DMS 273 (cell line): ENCODE measurements around the gene TRIM17.

Source experiments
- DNase-seq: peaks from one replicate; lab custom pipeline; 2025; ENCODE audit not compliant: unreplicated experiment; lab: John Stamatoyannopoulos, UW

TRIM17 gene

DNA sequence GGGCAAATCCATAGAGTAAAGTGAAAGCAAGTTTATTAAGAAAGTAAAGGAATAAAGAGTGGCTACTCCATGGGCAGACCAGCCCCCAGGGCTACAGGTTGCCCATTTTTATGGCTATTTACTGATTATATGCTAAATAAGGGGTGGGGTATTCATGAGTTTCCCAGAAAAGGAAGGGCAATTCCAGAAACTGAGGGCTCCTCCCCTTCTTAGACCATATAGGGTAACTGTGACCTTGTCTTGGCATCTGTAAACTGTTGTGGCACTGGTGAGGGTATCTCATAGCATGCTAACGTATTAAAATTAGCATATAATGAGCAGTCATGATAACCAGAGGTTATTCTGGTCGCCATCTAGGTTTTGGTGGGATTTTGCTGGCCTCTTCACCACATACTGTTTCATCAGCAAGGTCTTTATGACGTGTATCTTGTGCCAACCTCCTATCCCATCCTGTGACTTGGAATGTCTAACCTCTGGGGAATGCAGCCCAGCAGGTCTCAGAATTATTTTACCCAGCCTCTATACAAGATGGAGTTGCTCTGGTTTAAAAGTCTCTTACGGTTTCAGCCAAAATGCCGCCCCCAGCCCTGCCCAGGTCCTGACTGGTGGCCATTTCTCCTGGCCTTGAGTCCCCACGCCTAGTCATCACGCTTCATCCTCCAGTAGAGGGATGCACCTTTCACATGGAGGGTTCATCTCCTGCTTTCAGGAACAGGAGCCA lies 982 bp upstream of the TRIM17 start:
- no peak for DNase-seq

DNA sequence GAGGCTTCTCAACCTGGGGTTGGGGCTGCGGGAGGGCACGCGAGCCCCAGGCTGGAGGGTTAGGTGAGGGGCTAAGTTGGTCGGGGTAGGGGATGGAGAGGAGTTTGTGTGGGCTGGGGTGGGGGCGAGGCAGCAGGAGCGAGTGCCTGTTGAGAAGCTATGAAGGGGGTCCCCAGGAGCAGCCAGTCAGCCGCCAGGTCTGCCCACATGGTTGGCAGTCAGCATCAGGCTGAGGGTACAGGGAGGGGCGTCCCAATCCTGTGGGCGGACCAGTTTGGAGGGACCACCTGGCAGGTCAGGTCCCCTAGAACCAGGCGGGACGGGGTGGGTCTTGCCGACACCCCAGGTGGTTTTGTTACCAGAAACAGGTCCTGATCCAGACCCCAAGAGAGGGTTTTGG lies 400 bp upstream of the TRIM17 start:
- DNase-seq: no peak

DNA sequence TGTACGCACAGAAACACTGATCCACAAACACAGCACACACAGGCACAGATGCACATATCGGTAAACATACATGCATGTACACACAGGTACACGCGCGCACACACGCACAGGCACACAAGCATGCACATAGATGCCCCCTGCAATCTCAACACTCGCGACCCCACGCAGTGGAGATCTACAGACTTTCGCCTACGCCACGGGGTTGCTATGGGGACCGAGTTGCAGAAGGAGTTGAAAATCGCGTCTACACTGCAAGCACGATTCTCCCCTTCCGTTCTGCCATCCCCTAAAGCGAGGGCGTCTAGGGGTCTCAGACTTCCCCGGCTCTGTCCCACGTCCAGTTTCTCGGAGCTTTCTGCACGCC lies 826 bp downstream of the TRIM17 start:
- peak; percentile 55 for DNase-seq

DNA sequence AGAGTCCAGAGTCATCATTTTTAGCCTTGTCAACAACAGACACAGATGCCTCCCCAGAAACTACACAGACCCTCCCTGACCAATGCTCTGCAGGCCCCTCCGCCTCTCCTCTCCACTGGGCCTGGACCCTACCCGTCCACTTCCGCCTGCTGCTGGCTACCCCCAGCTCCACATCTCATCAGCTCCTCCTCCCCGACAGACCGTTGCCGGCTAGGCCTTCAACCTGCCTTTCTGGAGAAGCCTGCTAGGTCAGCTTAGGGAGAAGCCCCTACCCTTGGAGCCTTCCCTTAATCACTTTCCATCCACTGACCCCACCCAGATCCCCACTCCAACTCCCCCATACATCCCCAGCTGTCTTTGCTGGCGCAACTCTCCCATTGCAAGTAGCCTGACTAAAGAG lies 1.4 kb downstream of the TRIM17 start:
- DNase-seq: no peak

DNA sequence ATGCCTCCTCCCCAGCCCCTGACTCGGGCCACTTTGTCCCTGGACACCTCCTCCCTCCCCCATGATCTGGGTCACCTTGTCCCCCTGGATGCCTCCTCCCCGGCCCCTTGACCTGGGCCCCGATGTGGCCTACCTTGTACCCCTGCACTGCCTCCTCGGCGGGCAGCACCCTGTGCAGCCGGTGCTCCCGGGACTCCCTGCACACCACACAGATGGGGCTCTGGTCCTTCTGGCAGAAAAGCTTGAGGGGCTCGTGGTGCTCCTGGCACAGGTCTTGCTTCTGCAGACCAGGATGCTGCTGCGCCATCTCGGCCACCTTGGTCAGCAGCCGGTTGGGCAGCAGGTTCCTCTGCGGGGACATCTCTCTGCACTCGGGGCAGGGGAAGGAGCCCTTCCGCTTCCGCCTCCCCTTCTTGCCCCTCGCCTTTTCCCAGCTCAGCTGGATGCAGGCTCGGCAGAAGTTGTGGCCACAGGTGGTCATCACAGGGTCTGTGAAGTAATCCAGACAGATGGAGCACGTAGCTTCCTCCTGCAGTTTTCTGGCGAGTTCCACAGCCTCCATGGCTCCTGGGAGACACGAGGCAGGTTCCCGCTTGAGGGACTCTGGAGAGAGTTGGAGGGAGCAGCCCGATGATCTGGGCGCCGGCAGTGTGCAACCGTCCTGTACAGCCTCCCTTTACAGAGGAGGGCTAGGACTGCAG lies 2.0 kb downstream of the TRIM17 start:
- DNase-seq: no peak

DNA sequence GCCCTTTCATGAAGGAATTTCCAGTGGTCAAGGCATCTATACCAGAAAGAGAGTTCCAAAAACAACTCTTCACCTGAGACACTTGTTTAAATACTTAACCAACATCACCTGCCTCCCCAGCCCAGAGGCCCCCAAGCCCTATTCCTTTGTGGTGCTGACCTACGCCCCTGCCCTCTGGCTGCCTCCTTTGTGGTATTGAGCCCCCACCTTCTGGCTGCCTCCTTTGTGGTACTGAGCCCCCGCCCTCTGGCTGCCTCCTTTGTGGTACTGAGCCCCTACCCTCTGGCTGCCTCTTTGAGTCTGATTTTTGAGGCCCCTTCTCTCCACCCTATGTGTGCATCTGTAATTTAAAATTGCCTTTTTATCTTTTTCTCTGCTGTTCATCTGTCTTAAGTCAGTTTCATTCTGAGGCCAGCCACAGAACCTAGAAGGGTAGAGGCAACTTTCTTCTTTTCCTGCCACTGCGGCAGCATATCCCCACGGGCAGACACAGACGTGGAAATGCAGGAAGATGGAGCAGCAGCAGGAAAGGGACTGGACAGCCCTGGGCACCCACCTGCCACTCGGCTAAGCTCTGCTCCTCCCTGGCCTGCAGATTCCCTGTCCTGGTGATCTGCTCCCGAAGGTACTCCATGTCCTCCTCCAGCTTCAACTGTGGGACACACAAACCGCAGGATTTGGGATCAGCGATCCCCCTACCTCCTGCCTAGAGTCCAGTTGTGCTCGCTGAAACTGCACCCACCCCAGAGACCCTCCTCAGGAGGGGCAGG lies 3.2 kb downstream of the TRIM17 start:
- no peak for DNase-seq

DNA sequence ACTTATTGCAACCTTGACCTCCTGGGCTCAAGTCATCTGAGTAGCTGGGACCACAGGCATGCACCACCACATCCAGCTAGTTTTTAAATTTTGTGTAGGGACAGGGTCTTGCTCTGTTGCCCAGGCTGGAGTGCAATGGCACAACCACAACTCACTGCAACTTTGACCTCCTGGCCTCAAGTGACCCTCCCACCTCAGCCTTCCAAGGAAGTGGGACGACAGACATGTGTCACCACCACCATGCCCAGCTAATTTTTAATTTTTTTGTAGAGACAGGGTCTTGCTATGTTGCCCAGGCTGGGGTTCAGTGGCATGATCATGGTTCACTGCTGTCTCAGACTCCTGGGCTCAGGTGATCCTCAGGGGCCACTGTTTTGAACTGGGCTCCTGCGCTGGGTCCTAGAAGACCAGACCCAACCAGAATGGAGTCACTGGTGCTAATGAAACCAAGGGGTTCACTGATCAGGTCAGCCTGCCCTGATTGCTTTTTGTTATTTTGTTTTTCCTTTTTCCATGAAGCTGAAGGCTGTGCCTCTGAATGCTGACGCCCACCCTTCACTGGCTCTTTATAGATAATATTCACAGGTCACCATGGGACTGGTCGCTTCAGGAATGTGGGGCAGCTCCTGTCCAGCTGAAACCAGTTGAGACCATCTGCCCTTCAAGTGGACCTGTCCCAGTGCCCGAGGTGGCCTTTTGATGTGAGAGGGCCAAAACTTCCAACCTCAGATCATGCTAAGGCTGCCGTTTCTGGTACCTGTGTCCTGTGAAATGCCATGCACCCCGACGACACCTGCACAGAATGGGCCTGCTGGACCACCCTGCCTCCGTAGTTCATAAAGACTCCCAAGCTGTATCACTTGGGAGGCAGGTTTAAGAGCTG lies 4.9 kb downstream of the TRIM17 start:
- no peak for DNase-seq

DNA sequence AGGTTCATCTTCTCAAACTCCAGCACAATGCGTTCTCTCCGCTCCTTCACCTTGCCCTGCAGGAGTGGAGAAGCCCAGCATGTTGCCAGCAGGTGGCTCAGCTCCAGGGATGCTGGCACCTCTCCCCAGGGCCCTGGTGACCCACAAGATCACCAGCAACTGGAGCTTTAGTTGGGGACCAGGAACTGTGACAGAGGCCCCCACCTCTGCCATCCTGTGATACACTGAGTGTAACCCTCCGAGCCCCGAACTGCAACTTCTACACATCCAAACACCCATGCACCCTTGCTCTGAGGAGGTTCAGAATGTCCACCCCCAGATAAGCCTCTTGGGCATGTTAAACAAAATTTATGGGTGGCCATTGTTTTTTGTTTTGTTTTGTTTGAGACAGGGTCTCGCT lies 5.5 kb downstream of the TRIM17 start:
- no peak for DNase-seq

DNA sequence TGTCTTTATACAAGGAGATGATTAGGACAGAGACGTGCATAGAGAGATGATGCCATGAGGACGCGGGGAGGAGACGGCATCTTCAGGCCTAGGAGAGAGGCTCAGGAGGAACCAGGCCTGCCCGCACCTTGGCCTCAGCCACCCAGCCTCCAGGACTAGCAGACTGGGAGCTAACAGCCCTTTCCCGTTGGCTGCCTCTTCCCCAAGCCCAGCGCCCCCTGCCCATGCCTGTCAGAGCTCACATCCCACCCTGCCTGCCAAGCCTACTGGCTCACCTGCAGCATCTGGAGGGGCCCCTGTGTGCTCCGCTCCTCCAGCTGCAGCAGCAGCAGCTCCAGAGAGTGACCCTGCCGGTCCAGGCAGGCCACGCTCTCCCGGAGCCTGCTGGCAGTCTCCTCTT lies 6.0 kb downstream of the TRIM17 start:
- DNase-seq: no peak

DNA sequence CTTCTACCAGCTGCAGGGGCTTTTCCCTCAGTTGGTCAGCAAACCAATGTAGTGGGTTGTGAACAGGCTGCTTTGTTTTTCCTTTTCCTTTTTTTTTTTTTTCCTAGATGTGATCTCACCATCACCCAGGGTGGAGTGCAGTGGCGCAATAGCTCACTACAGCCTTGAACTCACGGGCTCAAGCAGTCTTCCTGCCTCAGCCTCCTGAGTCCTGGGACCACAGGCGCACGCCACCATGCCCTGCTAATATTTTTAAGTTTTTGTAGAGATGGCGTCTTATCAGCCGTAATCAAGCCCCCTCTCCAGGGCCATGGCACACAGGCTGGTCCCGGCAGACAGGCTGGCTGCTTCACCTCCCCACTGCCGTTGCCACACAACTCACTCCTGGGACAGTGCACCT lies 6.6 kb downstream of the TRIM17 start:
- no peak for DNase-seq

DNA sequence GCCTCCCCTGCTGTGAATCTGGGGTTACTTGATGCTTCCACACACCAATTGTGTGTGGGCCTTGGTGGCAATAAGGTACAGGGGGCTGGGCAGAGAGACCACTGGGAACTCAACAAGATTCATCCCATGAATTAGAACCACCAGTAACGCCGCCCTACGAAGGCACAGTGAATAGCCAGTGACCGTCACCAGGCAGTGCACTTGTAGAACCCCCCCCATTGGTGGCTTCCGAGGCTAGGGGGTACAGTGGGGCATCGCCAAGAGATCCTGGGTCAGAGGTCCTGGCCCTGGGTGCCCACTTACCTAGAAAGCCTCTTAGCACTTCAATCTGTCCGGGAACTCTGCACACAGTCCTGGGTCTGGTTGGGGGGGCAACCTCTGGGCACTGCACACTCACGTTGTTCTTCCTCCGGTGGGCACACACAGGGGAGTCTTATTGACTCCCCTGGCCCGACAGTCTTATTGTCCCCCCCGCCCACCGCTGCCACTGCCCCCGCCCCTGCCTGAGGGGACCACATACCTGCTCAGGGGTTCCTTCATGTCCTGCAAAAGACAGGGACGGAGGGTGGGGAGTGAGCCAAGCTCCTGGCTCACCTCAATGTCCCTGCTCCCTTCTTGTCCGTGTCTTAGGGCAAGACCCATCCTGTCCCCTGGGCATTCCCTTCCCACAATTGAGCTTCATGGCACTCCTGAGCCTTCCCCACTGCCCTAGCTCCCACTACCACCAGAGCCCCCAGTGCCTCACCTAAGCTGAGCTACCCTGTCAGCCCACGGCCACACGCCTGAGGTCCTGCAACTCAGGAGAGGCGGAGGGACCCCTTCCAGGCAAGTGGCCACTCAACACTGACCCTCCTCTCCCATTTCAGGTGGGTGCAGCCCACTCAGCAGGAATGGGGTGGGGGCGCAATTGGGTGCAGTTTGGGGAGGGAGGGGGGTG lies 7.5 kb downstream of the TRIM17 start:
- no peak for DNase-seq

DNA sequence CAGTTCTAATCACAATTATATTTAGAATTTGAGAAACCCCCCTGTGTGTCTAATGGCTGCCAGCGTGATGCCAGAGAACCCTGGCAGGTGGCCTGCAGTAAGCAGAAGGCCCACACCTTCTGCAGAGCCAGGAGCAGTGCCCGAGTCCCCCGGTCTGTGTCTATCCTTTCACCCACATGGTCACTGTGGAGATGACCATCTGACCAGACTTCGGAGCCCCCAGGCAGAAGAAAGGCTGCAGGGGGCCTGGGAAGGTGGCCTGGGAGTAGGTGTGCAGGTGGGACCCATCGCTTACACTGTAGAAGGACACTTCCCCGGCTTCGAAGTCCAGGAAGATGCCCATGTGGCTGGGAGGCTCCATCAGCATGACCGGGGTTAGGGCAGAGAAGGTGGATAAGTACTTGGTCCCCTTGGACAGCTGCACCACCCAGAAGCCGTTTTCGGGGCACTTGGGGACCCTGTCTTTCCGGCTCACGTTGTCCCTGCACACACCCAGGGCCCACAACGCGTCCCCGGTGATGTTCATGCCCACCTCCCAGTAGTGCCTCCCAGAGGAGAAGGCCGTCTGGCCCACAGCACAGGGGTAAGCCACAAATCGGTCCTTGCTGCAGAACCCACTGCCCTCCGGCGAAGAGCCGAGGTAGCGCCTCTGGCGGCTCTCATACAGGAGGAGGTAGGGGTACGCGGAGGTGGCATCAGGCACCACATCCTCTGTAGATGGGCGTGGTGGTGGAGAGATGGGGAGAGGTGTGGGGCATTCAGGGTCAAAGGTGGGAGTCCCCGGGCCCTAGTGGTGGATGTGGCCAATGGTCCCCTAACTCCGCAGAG lies 8.4 kb downstream of the TRIM17 start:
- DNase-seq: no peak

DNA sequence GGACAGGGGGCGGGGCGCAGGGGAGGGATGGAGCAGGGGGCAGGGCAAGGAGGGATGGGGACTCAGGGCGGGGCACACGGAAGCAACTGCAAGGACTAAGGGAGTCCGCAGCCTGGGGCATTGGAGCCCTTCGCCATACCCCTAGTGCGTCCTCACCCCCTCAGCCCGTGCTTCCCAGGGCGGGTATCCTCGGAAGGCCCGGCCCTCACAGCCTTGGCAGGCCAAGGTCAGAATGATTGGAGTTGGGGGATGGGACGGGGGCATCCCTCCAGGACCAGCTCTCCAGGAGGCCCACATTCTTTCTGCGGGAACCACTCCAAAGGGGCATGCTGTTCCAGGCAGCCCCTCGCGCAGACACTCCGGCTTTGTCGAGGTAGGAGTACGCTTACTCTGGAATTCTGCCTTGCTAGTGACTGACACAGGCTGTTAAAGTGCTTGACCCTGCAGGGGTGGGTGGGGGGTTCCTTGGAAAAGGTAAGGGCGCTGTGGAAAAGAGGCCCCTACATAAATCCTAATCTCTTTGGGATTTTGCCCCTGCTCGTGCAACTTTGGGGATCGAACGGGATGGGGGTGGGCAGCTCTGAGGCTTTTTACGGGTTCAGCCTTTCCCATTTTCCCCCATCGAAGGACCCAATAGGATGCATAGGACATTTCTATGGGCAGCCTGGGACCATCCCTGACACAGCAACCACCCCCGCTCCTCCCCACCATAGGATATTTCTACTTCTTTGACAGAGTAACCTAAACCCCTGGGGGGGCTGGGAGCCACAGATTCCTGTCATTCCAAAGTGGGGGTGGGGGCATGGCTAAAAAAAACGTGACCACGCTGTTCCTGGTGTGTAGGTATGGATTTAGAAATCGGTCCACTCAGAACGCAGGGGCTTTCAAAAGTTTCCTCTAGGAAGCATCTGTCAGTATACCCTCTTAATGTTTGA lies 9.3 kb downstream of the TRIM17 start:
- no peak for DNase-seq

DNA sequence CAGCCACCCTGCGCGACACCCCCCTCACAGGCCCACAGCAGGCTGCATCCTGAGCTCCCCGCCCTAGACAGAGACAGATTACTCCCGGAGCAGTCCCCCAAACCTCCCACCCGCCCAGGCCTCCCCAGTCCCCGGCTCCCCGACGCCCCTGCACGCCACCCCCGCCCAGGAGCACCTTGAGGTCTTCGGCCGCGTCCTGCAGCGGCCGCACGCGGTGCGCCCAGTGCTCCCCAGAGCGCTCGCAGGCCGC lies 10.8 kb downstream of the TRIM17 start:
- no peak for DNase-seq

DNA sequence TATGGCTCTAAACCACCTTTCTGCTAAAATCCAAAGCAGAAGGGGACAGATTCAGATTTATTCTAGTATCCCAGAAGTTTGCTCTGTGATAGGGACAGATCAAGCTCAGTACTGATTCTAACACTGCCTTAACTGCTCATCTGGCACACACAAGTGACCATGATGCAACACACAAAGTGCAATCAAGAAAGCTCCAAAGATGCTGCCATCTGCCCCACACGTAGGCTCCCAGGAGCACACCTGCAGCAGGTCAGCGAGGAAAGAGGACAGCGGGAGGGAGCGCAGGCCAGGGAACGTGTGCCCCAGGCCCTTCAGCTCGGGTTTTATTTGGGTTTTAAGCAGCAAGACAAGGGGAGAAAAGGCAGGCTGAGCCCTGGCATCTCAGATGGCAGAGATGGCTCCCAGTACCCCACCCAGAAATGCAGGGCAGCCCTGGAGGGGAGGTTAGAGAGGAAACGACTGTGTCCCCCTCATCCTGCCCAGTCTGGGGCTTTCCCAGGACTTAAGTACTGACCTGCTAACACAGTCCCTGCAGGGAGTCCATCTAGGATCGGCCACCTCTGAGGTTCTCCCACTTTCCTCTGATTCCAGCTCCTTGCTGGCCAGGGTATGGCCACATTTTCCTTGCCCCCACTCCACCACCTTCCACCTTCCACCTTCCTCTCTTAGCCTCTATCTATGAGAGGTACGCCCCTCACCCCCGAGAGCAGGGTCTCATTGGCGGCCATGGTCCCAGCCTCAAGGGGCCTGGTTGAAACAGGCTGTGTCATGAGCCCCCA lies 11.3 kb downstream of the TRIM17 start:
- peak; percentile 44 for DNase-seq

DNA sequence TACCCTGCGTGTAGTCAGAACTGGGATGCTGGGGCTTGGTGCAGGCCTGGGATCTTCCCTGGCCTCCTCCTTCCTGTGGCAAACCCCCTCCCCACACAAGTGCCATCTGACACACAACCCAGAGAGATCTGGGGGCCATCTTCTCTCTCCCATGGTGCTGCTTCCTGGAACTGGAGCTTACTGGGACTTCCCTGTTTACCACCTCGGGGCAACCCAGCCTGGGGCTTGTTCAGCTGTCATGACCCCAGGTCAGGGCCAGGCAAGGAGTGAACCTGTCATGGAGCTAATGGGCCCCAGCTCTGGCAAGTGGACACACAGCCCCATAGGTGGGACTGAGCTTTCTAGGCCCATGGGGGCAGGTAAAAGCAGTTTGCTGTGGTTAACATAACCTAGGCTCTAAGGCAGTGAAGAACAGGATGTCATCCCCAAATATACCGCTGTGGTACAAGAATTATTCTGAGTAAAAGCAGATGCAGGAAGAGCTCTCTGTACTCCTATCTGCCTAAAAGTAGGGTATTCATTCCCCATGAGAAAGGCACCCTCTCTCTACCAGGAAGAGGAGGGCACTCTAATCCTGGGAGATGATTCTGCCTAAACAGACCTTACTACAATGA lies 12.4 kb downstream of the TRIM17 start:
- no peak for DNase-seq

DNA sequence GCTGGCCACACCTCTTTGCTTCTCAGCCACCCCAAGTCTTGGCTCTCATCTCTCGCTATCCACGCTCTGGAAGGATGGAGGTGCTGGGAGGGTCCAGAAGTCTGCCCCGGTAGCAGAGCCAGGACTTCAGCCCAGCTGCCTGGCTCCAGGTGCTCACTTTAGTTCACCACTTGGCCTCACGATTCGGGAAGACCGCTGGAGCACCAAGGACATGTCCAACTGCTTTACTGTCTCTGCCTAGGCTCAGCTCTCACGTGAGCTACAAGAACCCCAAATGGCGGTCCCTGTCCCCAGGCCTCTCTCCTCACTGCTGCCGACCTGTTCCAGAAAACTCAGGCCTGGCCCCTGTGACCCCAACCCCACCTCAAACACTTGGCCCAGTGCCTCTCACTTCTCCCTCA lies 13.4 kb downstream of the TRIM17 start:
- no peak for DNase-seq
